GM21367 (cell line): ENCODE results near the gene DEUP1.
"Not testable (repeated sequence)": the region's sequence is repeated elsewhere in the genome, so short reads cannot be mapped to it uniquely, and the experiment has no call there.

ENCODE experiments used
- ATAC-seq: cut with Tn5 transposase; IDR thresholded peaks from one replicate; pipeline ENCODE4 v1.9.1; 2021; ENCODE audit not compliant: unreplicated experiment

DEUP1 gene

DNA sequence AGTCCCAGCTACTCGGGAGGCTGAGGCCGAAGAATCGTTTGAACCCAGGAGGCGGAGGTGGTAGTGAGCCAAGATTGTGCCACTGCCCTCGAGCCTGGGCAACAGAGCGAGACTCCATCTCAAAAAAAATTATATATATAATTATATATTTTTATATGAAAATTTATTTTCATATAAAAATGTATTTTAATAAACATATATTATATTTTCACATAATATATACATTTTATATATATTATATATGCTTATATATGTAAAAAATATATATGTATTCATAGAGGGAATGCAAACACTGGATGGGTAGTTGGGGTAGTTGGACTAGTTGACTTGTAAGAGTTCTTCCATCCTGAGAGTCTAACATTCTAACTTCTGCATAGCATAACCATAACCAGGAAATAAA is 20.3 kb downstream of the DEUP1 start:
- no peak for ATAC-seq

DNA sequence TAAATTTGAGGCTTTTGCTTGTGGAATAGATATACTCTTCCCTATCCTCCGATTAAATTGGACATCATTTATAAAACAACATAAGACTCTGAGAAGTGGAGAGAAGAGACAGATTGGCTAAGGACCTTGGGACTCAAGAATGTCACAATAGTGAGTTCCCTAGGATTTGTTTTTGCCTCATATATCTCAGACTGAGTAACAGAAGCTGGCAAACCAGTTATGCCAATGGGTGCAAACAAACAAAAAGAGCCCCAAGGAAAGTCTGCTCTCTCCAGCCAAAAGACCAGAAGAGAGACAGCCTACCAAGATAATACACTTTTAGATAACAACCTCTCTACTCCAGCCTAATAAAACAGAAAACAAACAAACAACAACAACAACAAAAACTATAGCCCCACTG is 28.9 kb downstream of the DEUP1 start:
- no peak for ATAC-seq

DNA sequence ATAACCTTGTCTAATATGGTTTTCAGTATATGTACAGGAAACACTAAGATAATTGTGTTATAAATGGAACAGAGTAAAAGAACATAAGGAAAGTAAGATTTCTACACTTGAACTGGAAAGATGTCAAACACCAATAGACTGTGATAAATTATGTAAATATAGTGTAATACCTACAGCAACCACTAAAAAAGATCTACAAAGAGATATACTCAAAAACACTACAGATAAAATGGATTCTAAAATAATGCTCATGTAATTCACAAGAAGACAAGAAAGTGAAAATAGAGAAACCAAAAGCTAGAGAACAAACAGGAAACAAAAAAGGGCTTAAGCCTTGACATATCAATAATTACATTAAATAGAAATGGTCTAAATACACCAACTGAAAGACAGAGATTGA is 30.9 kb downstream of the DEUP1 start:
- ATAC-seq = no peak

DNA sequence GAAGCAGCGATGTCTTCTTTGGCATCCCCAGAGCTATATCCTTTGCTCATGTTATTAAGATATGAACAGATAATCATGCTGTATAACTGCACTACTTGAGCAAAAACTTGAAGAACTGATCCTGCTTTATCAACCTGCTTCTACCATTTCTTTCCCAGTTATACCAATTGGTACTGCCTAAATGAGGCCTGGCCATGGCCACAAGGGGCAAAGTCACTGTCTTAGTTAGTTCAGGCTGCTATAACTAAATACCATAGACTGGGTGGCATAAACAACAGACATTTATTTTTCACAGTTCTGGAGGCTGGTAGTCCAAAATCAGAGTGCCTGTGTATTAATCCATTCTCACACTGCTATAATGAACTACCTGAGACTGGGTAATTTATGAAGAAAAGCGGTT is 37.5 kb downstream of the DEUP1 start:
- ATAC-seq = no peak

DNA sequence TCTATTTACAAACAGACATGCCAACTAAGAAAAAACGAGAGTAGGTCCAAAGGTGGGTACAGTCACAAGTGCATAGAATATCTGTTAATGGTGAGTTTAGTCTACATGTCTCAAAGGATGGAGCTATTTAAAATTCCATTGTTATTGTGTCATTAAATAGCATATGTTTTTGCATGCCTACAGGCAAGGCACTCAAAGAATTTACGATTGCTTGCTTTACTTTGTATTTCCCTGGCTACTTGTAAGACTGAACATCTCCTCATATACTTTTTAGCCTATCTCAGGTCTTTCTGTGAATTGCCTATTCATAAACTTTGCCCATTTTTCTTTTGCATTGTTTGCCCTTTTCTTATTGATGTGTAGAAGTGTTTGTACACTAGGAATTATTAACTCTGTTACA is 39.7 kb downstream of the DEUP1 start:
- ATAC-seq = no peak

DNA sequence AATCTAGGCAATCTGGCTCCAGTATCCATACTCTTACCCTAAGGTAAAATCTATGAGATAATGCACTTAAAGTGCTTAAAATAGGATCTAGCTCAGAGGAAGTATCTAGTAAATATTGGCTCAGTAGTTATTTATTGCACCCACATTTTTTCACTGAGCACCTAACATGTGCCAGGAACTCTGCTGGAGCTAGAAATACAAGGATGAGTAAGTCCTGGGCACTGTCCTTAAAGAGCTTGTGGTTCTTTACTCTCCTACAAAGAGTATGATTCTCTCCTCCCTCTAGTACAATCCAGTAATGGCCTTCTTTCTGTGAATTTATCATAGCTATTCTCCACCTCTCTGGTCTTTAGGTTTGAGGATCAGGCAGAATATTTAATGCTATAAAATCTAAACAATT is 59.2 kb downstream of the DEUP1 start:
- no peak for ATAC-seq

DNA sequence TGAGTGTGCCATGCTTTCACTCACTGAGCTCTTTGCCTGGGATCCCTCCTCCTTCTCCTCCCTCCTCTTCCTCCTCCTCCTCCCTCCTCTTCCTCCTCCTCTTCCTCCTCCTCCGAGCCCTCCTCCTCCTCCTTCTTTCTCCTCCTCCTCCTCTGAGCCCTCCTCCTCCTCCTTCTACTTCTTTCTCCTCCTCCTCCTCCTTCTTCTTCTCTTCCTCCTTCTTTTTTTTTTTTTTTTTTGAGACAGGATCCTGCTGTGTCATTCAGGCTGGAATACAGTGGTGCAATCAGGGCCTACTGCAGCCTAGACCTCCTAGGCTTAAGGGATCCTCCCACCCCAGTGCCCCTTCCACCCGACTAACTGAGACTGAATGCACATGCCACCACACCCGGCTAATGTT is 62.3 kb downstream of the DEUP1 start:
- ATAC-seq = no peak

DNA sequence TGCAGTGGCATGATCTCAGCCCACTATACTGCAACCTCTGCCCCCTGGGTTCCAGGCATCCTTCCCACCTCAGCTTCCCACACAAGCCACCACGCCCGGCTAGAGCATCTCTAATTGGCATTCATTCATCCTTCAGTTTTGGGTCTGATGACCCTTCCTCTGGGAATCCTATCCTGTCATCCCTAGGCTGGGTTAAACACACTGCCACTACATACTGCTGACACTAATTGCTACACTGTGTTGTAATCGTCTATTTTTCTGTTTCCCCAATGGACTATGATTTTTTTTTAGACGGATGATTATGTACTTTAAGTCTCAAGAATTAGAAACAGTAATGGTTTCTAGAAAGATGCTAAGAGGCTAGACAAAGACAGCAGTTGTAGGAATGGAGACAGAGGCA is 62.8 kb downstream of the DEUP1 start:
- ATAC-seq = no peak

DNA sequence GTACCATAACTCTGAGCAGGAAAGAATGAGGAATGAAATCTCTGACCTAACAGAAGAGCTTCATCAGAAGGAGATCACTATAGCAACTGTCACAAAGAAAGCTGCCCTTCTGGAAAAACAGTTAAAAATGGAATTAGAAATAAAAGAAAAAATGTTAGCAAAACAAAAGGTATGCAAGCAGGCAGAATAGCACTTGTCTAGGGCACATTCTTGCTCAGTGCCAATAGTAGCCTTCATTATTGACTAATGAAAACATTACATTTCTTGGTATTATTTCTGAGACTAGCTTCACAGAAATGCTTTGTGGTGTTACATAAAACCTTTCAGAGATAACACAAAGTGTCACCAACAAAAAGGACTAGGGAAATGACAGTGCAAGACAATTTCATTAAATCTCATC is 63.9 kb downstream of the DEUP1 start:
- ATAC-seq = no peak

DNA sequence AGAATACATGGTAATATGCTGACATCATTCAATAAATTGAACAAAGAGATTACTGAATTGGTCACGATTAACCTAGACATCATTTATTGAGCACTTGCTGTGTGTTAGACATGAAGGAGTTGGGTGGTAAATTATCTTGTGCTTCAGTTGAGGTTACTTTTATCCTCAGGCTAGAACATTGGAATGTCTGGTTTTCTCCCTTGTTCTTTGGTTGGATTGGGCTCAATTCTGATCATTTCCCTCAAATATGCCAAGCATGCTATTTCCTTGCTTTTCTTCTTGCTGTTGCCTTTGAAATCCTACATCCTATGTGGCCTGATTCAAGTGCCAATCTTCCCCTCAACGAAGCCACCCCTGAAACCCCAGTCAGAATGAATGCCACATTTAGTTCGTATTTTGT is 65.8 kb downstream of the DEUP1 start:
- no peak for ATAC-seq

DNA sequence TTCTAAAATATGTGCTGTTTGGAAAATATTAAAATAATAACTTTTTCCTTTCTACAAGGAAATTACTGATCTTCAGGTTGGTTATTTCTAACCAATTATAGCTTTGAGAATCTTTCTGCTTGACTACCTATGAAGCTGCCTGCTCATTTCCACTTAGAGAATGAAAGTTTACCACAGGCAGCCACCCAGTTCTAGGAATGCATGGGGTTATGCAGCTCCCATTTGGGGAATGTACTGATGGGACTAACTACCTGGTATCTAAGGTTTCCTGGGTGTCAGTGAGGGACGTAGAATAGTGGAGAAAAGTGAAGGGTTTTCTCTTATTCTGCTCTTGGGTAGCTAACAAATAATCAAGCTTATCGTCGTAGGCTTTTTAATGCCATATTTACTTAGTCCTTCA is 73.4 kb downstream of the DEUP1 start:
- no peak for ATAC-seq

DNA sequence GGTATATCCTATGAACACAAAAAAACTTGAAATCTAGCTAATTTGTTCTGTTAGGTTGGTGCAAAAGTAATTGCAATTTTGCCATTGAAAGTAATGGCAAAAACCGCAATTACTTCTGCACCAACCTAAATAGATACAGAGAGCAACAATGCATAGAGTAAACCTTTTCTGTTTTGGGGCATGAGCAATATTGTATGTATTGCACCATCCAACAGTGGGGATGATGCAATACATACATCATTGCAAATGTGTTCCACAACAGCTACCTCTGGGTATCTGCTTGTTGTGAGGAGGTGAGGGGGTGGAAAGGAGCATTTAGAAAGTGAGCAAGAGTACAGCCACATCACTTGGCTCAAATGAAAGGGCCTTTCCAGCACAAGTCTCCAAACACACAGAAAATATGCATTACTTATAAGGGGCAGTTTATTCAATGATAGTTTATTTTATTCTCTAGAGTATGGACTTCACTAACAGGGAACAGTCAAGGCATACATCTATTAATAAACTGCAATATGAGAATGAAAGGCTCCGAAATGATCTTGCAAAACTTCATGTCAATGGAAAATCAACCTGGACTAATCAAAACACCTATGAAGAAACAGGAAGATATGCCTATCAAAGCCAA is 77.3 kb downstream of the DEUP1 start:
- no peak for ATAC-seq

DNA sequence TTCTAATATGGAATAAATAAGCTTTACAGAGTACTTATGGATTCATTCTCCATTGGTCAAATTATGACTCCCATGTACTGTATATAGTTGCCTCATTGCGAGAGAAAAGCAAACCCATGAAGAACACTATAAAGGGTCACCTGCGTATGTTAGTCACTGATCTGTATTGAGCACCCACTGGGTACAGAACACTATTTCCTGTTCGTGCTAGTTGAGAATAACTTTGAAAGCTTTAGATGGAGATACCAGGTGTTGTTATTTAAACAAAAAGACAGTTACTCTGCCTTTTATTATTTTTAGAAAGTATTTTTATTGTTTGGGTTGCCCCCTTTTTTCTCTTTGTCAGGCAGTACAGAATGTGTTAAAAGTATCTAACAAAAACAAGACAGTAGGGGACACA is 79.9 kb downstream of the DEUP1 start:
- ATAC-seq = no peak

DNA sequence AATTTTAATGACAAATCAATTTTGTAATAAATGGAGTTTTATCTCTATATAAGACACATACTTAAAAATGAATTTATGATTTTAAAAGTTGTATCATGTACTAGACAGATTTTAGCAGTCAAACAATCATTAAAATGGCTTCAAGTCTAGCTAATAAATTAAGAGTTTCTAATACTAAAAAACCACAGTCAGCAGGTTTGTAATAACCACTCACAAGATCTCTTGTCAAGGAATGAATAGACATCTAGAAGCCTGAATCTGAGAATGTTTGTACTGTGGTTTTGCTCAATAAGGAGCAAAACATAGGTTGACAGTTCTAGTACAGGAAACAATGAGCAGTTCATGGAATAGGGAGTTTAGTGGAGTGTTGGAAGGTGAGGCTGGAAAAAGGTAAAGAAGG is 81.2 kb downstream of the DEUP1 start:
- ATAC-seq = no peak

DNA sequence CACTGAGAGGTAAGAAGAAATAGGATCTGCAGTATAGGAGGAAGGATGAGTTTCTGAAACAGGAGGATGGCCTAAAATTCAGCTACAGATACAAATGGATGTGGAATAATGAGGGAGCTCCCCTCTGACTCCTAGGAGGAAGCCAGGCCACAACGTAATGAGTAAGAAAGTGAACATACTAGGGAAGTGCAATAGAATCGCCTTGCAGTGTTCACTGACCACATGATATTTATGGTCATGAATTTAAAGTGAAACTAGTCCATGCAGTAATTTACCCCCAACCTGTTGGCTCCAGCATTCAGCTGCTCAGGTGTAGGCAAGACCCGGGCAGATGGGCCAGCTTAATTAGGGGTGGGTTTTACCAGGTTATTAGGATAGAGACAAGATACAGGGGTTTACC is 101.7 kb downstream of the DEUP1 start:
- no peak for ATAC-seq

DNA sequence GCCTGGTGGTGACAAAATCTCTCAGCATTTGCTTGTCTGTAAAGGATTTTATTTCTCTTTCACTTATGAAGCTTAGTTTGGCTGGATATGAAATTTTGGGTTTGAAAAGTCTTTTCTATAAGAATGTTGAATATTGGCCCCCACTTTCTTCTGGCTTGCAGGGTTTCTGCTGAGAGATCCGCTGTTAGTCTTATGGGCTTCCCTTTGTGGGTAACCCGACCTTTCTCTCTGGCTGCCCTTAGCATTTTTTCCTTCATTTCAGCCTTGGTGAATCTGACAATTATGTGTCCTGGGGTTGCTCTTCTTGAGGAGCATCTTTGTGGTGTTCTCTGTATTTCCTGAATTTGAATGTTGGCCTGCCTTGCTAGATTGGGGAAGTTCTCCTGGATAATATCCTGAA is 112.7 kb downstream of the DEUP1 start:
- not testable (repeated sequence) for ATAC-seq

DNA sequence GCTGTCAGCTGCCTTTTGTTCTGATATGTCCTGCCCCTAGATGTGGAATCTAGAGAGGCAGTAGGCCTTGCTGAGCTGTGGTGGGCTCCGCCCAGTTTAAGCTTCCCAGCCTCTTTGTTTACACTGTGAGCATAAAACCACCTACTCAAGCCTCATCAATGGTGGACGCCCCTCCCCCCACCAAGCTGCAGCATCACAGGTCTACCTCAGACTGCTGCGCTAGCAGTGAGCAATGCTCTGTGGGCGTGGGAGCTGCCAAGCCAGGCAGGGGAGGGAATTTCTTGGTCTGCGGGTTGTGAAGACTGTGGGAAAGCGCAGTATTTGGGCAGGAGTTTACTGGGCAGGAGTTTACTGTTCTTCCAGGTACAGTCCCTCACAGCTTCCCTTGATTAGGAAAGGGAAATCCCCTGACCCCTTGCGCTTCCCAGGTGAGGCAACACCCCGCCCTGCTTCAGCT is 114.1 kb downstream of the DEUP1 start:
- ATAC-seq = no peak

DNA sequence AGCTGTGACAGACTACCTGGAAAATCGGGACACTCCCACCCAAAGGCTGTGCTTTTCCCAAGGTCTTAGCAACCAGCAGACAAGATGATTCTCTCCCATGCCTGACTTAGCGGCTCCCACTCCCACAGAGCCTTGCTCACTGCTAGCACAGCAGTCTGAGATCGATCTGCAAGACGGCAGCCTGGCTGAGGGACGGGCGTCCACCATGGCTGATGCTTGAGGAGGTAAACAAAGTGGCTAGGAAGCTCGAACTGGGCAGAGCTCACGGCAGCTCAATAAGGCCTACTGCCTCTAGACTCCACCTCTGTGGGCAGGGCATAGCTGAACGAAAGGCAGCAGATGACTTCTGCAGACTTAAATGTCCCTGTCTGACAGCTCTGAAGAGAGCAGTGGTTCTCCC is 127.7 kb downstream of the DEUP1 start:
- no peak for ATAC-seq

DNA sequence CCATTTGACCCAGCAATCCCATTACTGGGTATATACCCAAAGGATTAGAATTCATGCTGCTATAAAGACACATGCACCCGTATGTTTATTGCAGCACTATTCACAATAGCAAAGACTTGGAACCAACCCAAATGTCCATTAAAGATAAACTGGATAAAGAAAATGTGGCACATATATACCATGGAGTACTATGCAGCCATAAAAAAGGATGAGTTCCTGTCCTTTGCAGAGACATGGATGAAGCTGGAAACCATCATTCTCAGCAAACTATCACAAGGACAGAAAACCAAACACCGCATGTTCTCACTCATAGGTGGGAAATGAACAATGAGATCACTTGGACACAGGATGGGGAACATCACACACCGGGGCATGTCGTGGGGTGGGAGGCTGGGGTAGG is 133.1 kb downstream of the DEUP1 start:
- ATAC-seq = not testable (repeated sequence)

DNA sequence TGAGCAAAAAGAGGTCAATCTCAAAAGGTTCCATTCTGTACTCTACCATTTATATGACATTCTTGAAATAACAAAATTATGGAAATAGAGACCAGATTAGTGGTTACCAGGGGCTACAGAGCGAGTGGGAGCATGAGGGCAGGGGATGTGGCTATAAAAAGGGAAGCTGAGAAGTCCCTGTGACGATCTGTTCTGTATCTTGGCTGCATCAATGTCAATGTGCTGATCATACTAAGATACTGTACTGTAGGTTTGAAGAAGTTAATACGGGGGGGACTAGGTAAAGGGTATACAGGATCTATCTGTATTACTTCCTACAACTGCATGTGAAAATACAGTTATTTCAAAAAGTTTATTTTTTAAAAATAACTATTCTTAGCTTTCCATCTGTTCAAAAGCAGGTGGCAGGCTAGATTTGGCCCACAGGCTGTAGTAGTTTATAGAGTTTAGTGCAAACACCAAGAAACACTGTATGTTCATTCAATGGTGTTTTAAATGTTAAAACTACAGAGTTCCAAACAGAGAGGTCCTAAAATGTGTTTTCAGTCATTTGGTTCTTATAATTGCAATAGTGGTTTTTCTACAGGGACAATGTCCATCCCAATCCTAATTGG is 134.5 kb downstream of the DEUP1 start:
- no peak for ATAC-seq

DNA sequence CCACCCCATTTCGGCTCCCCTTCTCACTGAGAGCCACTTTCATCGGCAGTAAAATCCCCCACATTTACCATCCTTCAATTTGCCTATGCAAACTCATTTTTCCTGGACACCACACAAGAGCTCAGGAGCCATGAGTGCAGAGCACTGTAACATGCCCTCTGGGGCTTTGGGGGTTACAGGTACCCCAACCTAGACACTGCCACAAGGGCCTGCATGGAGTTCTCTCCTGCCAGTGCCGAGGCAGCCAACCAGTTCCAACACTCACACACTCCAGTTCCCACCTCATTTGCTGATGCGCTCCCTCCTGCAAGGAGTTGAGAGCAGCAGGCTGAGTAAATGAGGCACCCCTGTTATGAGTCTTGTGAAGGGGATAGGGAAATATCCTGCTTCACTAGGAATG is 136.5 kb downstream of the DEUP1 start:
- no peak for ATAC-seq

DNA sequence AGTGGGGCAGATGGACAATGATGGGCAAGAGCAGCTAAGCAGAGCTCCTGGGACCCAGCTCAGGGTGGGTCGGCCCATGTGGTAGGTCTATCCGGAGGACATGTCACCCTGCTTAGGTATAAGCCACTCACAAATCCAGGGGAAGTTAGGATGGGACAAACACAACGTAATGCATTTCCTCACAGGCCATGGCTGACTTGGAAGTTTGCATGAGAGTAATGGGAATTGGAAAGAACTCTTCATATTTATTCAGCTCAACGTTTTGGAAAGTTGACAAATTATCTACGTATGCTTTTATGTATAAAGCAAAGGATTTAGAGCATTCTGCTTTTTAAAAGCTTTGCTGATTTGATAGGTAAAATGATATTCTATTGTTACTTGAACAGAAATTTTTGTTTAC is 137.7 kb downstream of the DEUP1 start:
- ATAC-seq = no peak

DNA sequence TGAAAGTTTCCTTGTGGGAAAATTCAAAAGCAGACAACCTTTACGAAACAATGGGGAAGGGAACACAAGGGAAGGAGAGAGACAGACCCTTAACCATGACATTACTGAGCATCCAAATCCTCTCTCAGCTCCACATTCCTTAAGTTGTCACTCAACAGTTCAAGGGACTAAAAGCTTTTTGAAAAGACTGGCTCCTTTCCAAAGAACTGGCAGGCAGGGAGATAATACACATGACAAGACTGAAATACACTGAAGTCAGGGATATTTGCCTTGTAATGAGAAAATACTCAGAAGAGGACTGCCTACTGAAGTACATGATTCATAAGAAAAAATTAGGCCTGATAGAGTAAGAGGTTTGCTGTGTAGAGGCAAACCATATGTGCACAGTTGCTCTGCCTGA is 143.6 kb downstream of the DEUP1 start:
- ATAC-seq = no peak
